Hematopoietic multipotent progenitor cell (in vitro differentiated cells): Measurements from ENCODE around the gene EMID1. TPM values are rescaled to one million over a fixed set of nuclear protein-coding genes. Genes with fewer than 3 reads are reported as not detected.

Experiments used
- DNase-seq, 3 donors: peaks; one replicate each; pipeline ENCODE4 v3.0.0-alpha.2; 2011 to 2015; ENCODE audit warnings: low read depth in 2 of 3, low spot score in 2 of 3
- small RNA-seq: library from RNA; depleted of rRNA; stranded (forward); fragments of <200 nt; gene quantifications from one replicate; pipeline ENCODE3, GENCODE V24; 2012
- total RNA-seq: library from RNA; depleted of rRNA; stranded (reverse); fragments of >200 nt; gene quantifications from one replicate; pipeline ENCODE4 v1.2.3, GENCODE V29; 2012

Gene EMID1
- total RNA-seq, 1 donor, result 161 TPM

GRCh38 chr22:29308148-29308790 is 102.6 kb downstream of the EMID1 start:
- DNase-seq, result no peak

- no peak for DNase-seq
Measured at GRCh38 chr22:29308791-29309262, 103.1 kb downstream of the EMID1 start.

Small RNAs within 50 kb of the gene (small RNA-seq; reads per million reads assigned to genes)
- gene RNU6-1219P, result not detected

Other genes with a start within 250 kb of the EMID1 start
- gene C22orf31, start 144.1 kb upstream of the EMID1 start, total RNA-seq, result not detected
- gene KREMEN1, start 132.9 kb upstream of the EMID1 start, total RNA-seq, result 0.54 TPM
- gene RHBDD3, start 62.1 kb downstream of the EMID1 start, total RNA-seq, result 26.1 TPM
- gene EWSR1, start 62.4 kb downstream of the EMID1 start, total RNA-seq, result 592 TPM
- gene GAS2L1, start 100.8 kb downstream of the EMID1 start, total RNA-seq, result 9.7 TPM
- 3.8 TPM for gene RASL10A, start 109.8 kb downstream of the EMID1 start, total RNA-seq
- 215 TPM for gene AP1B1, start 182.7 kb downstream of the EMID1 start, total RNA-seq
- not detected for gene RFPL1, start 232.7 kb downstream of the EMID1 start, total RNA-seq